Liver (tissue), 3 donors: Measurements from ENCODE around the gene ZC3HAV1.

Source experiments
- EGR1 ChIP-seq, 2 donors: IDR thresholded peaks; 2 replicates each; pipeline ENCODE4 v1.6.1; 2016 to 2018; ENCODE audit warnings: antibody characterized with exemption in 2 of 2, low read depth in 2 of 2
- FOXA1 ChIP-seq: IDR thresholded peaks from 2 replicates; pipeline ENCODE4 v1.6.1; 2016; ENCODE audit warnings: antibody characterized with exemption
- GABPA ChIP-seq, 2 donors: IDR thresholded peaks in 1 of 2; conservative IDR thresholded peaks in 1 of 2; 2 replicates each; pipeline ENCODE4 v1.6.1; 2016; ENCODE audit warnings: antibody characterized with exemption in 2 of 2, mild to moderate bottlenecking in 1 of 2, moderate library complexity in 1 of 2
- JUND ChIP-seq, 2 donors: IDR thresholded peaks; 2 replicates each; pipeline ENCODE4 v1.6.1; 2016; ENCODE audit warnings: antibody characterized with exemption in 2 of 2
- NR2F2 ChIP-seq: IDR thresholded peaks from 2 replicates; pipeline ENCODE4 v1.6.1; 2016; ENCODE audit warnings: antibody characterized with exemption
- RAD21 ChIP-seq, 2 donors: IDR thresholded peaks; 2 replicates each; pipeline ENCODE4 v1.6.1; 2016; ENCODE audit warnings: antibody characterized with exemption in 2 of 2, mild to moderate bottlenecking in 2 of 2
- SP1 ChIP-seq: IDR thresholded peaks from 2 replicates; pipeline ENCODE4 v1.6.1; 2018; ENCODE audit warnings: antibody characterized with exemption, mild to moderate bottlenecking
- TAF1 ChIP-seq: conservative IDR thresholded peaks from 2 replicates; pipeline ENCODE4 v1.6.1; 2016; ENCODE audit warnings: antibody characterized with exemption, mild to moderate bottlenecking
- YY1 ChIP-seq: IDR thresholded peaks from 2 replicates; pipeline ENCODE4 v1.6.1; 2016; ENCODE audit warnings: antibody characterized with exemption, mild to moderate bottlenecking
- TF ChIP-seq, protein P1 (sequence below): fragments of 150-350 bp; IDR thresholded peaks from 2 replicates; pipeline ENCODE4 v1.5.1; 2017; ENCODE audit warnings: improper control_type of control experiment, low read depth, low read length; ENCODE audit not compliant: missing input control
- TF ChIP-seq, protein P2 (sequence below): IDR thresholded peaks from 2 replicates; pipeline ENCODE4 v1.6.1; 2016; ENCODE audit warnings: antibody characterized with exemption
- TF ChIP-seq, protein P3 (sequence below): IDR thresholded peaks from 2 replicates; pipeline ENCODE4 v1.6.1; 2016; ENCODE audit warnings: antibody characterized with exemption
- TF ChIP-seq, protein P4 (sequence below): IDR thresholded peaks from 2 replicates; pipeline ENCODE4 v1.6.1; 2016; ENCODE audit warnings: antibody characterized with exemption, mild to moderate bottlenecking
- donor health status: healthy.
- donor health status: healthy.

DNA sequence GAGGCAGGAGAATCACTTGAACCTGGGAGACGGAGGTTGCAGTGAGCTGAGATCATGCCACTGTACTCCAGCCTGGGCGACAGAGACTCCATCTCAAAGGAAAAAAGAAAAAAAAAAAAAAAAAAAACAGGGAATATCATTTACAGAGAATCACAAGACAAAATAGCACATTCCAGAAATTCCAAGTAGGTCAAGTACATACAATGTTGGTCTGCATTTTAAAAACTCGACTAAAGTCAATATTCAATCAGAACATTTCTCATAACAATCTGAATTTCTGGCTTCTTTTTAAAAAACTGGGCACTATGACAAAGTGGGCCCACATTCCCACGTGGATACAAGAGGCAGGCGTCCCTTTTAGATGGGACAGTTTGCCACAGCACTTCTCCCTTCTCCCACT lies 86.4 kb downstream of the ZC3HAV1 start:
- TF ChIP-seq, protein P1, sequence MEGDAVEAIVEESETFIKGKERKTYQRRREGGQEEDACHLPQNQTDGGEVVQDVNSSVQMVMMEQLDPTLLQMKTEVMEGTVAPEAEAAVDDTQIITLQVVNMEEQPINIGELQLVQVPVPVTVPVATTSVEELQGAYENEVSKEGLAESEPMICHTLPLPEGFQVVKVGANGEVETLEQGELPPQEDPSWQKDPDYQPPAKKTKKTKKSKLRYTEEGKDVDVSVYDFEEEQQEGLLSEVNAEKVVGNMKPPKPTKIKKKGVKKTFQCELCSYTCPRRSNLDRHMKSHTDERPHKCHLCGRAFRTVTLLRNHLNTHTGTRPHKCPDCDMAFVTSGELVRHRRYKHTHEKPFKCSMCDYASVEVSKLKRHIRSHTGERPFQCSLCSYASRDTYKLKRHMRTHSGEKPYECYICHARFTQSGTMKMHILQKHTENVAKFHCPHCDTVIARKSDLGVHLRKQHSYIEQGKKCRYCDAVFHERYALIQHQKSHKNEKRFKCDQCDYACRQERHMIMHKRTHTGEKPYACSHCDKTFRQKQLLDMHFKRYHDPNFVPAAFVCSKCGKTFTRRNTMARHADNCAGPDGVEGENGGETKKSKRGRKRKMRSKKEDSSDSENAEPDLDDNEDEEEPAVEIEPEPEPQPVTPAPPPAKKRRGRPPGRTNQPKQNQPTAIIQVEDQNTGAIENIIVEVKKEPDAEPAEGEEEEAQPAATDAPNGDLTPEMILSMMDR, result no peak
- TF ChIP-seq TAF1, result no peak
- TF ChIP-seq, protein P2, sequence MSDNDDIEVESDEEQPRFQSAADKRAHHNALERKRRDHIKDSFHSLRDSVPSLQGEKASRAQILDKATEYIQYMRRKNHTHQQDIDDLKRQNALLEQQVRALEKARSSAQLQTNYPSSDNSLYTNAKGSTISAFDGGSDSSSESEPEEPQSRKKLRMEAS, result no peak
- no peak for TF ChIP-seq FOXA1
- no peak for TF ChIP-seq RAD21 (IDR thresholded peaks at IDR 0.05)
- no peak for TF ChIP-seq YY1
- TF ChIP-seq SP1, result no peak
- TF ChIP-seq, protein P3, sequence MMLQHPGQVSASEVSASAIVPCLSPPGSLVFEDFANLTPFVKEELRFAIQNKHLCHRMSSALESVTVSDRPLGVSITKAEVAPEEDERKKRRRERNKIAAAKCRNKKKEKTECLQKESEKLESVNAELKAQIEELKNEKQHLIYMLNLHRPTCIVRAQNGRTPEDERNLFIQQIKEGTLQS, result no peak
- no peak for TF ChIP-seq GABPA (IDR thresholded peaks at IDR 0.05 in 1 of 2, conservative IDR thresholded peaks at IDR 0.05 in 1 of 2)
- TF ChIP-seq, protein P4, sequence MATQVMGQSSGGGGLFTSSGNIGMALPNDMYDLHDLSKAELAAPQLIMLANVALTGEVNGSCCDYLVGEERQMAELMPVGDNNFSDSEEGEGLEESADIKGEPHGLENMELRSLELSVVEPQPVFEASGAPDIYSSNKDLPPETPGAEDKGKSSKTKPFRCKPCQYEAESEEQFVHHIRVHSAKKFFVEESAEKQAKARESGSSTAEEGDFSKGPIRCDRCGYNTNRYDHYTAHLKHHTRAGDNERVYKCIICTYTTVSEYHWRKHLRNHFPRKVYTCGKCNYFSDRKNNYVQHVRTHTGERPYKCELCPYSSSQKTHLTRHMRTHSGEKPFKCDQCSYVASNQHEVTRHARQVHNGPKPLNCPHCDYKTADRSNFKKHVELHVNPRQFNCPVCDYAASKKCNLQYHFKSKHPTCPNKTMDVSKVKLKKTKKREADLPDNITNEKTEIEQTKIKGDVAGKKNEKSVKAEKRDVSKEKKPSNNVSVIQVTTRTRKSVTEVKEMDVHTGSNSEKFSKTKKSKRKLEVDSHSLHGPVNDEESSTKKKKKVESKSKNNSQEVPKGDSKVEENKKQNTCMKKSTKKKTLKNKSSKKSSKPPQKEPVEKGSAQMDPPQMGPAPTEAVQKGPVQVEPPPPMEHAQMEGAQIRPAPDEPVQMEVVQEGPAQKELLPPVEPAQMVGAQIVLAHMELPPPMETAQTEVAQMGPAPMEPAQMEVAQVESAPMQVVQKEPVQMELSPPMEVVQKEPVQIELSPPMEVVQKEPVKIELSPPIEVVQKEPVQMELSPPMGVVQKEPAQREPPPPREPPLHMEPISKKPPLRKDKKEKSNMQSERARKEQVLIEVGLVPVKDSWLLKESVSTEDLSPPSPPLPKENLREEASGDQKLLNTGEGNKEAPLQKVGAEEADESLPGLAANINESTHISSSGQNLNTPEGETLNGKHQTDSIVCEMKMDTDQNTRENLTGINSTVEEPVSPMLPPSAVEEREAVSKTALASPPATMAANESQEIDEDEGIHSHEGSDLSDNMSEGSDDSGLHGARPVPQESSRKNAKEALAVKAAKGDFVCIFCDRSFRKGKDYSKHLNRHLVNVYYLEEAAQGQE, result no peak
- no peak for TF ChIP-seq JUND (IDR thresholded peaks at IDR 0.05)
- no peak for TF ChIP-seq NR2F2
- no peak for TF ChIP-seq EGR1 (IDR thresholded peaks at IDR 0.05; ENCODE audit: low read depth in 2 of 2)
